NB4 (cell line): ENCODE data around the gene USB1.

Source experiments
- CTCF ChIP-seq: IDR thresholded peaks from one replicate; pipeline ENCODE4 v1.5.1; 2012; ENCODE audit warnings: low read depth, low read length
- MAX ChIP-seq: IDR thresholded peaks from 2 replicates; pipeline ENCODE4 v1.6.1; 2011; ENCODE audit warnings: low read depth, low read length
- MYC ChIP-seq: IDR thresholded peaks from 2 replicates; pipeline ENCODE4 v1.6.1; 2011; ENCODE audit warnings: low read depth, low read length
- POLR2A ChIP-seq: IDR thresholded peaks from 2 replicates; pipeline ENCODE4 v1.6.1; 2011; ENCODE audit warnings: mild to moderate bottlenecking; ENCODE audit not compliant: insufficient read length; ENCODE audit errors: extremely low read depth

DNA sequence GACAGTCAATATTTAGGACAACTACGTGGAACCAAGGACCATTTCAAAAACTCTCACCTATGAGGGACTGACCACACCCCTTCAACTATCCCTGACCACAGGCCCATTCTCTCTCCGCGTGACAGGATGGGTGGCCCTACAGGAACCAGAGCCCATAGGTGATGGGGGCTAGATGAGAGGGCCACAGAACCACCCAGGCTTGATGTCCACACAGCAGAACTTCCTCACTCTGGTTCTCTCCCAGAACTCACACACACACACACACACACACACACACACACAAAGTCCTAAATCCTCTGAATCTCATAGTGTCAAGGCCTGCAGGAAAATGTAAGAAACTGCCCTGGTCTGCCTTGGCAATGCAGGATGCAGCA lies 2.2 kb upstream of the USB1 start:
- TF ChIP-seq POLR2A, result no peak
- TF ChIP-seq CTCF, result no peak
- TF ChIP-seq MAX, result no peak
- no peak for TF ChIP-seq MYC
